H1 (cell line): ENCODE data around the gene DDX50. TPM values are rescaled to one million over a fixed set of nuclear protein-coding genes. Genes with fewer than 3 reads are reported as not detected.
A peak's percentile ranks its signal among the peaks of the same experiment; 100 is the strongest.

Experiments
- CTCF ChIA-PET: fragments of 300-600 bp; sonication (Branson Sonifier 250); formaldehyde crosslinking; loops from one replicate; lab custom pipeline; 2021; ENCODE audit not compliant: partially characterized antibody; lab: Charles Lee
- POLR2A ChIA-PET: fragments of 300-600 bp; sonication (Branson Sonifier 250); formaldehyde crosslinking; loops from one replicate; lab custom pipeline; 2021; ENCODE audit warnings: inconsistent platforms; ENCODE audit not compliant: partially characterized antibody; lab: Charles Lee
- DNase-seq, 2 experiments: peaks; one replicate each; pipeline versions ENCODE4 v3.0.0 to v3.0.0-alpha.2; 2010 to 2022; ENCODE audit warnings: low spot score in 2 of 2, low read depth in 1 of 2, mixed read lengths in 1 of 2
- FAIRE-seq: peaks from 2 replicates; lab custom pipeline; 2011; peaks lifted over from hg19 to GRCh38; lab: Jason Lieb, UNC
- H2AFZ ChIP-seq: 2 replicates; pipeline ENCODE4 v1.8.1; 2012; ENCODE audit warnings: low read length, inconsistent platforms
- H2AK5ac ChIP-seq: 2 replicates; pipeline ENCODE4 v1.6.1; 2013; ENCODE audit warnings: low read depth, low read length
- H2BK120ac ChIP-seq: replicated peaks from 2 replicates; pipeline ENCODE3; 2013; ENCODE audit warnings: low read depth, low read length, inconsistent platforms
- H2BK12ac ChIP-seq: 2 replicates; pipeline ENCODE4 v1.6.1; 2013; ENCODE audit warnings: low read depth, low read length
- H2BK15ac ChIP-seq: 2 replicates; pipeline ENCODE4 v1.6.1; 2013; ENCODE audit warnings: low read length
- H2BK20ac ChIP-seq: 2 replicates; pipeline ENCODE4 v1.6.1; 2013; ENCODE audit warnings: low read length
- H2BK5ac ChIP-seq: 2 replicates; pipeline ENCODE4 v1.6.1; 2013; ENCODE audit warnings: low read depth, low read length
- H3K14ac ChIP-seq: 2 replicates; pipeline ENCODE4 v1.6.1; 2013; ENCODE audit warnings: inconsistent platforms; ENCODE audit not compliant: insufficient read length
- H3K18ac ChIP-seq: 2 replicates; pipeline ENCODE4 v1.6.1; 2013; ENCODE audit warnings: low read length; ENCODE audit errors: extremely low read depth
- H3K23ac ChIP-seq: 2 replicates; pipeline ENCODE4 v1.6.1; 2013; ENCODE audit warnings: inconsistent platforms; ENCODE audit not compliant: insufficient read length
- H3K23me2 ChIP-seq: 2 replicates; pipeline ENCODE4 v1.6.1; 2013; ENCODE audit warnings: low read depth, low read length
- H3K27ac ChIP-seq: 2 replicates; pipeline ENCODE4 v1.6.1; 2011; ENCODE audit warnings: low read depth, low read length, inconsistent platforms
- H3K27me3 ChIP-seq, 4 experiments: replicated peaks in 1 of 4; 1 replicate in 1 of 4; 2 replicates in 3 of 4; pipeline versions ENCODE4 v1.6.1 to v1.8.1; 2011 to 2013; ENCODE audit warnings: low read length in 3 of 4, mild to moderate bottlenecking in 3 of 4, inconsistent platforms in 2 of 4, mixed read lengths in 2 of 4, moderate library complexity in 1 of 4; ENCODE audit not compliant: control insufficient read depth in 3 of 4, insufficient read depth in 3 of 4; ENCODE audit errors: extremely low read depth in 1 of 4
- H3K36me3 ChIP-seq, 4 experiments: 2 replicates each; pipeline versions ENCODE4 v1.6.1 to v1.8.1; 2011 to 2013; ENCODE audit warnings: mild to moderate bottlenecking in 4 of 4, low read length in 3 of 4, moderate library complexity in 2 of 4, control low read depth in 1 of 4, inconsistent platforms in 1 of 4; ENCODE audit not compliant: insufficient read depth in 4 of 4, control insufficient read depth in 2 of 4
- H3K4ac ChIP-seq: replicated peaks from 2 replicates; pipeline ENCODE3; 2013; ENCODE audit warnings: low read length, low read depth, mixed read lengths, inconsistent platforms; ENCODE audit not compliant: insufficient read length
- H3K4me1 ChIP-seq, 4 experiments: replicated peaks in 1 of 4; 1 replicate in 1 of 4; 2 replicates in 3 of 4; pipeline versions ENCODE4 v1.6.1 to v1.8.1; 2011 to 2013; ENCODE audit warnings: low read length in 3 of 4, inconsistent platforms in 2 of 4, mixed read lengths in 1 of 4; ENCODE audit not compliant: insufficient read depth in 4 of 4, control insufficient read depth in 3 of 4
- H3K4me2 ChIP-seq, 2 experiments: 2 replicates each; pipeline versions ENCODE4 v1.6.1 to v1.8.1; 2011 to 2013; ENCODE audit warnings: low read depth in 2 of 2, low read length in 2 of 2, control low read depth in 1 of 2, inconsistent platforms in 1 of 2, mild to moderate bottlenecking in 1 of 2; ENCODE audit not compliant: insufficient read depth in 1 of 2
- H3K4me3 ChIP-seq, 4 experiments: fragments of 200-600, 300-600 bp in 1 of 4; sonication (generic), shearing (Covaris generic), sonication (Bioruptor Twin) in 1 of 4; 2 replicates each; pipeline versions ENCODE4 v1.5.1 to v1.8.1; 2011 to 2016; ENCODE audit warnings: low read length in 4 of 4, low read depth in 3 of 4, control low read depth in 2 of 4, inconsistent platforms in 2 of 4, mild to moderate bottlenecking in 2 of 4, mixed read lengths in 1 of 4, moderate library complexity in 1 of 4; ENCODE audit not compliant: insufficient read depth in 2 of 4; ENCODE audit errors: extremely low read depth in 1 of 4
- H3K56ac ChIP-seq: replicated peaks from 2 replicates; pipeline ENCODE3; 2013; ENCODE audit warnings: low read depth, mild to moderate bottlenecking, mixed read lengths, low read length, inconsistent platforms; ENCODE audit not compliant: insufficient read length
- H3K79me1 ChIP-seq: 2 replicates; pipeline ENCODE4 v1.6.1; 2013; ENCODE audit warnings: low read depth, low read length, control low read depth
- H3K79me2 ChIP-seq, 2 experiments: 2 replicates each; pipeline versions ENCODE4 v1.6.1 to v1.8.1; 2012 to 2013; ENCODE audit warnings: low read length in 2 of 2, mild to moderate bottlenecking in 2 of 2, inconsistent platforms in 1 of 2; ENCODE audit not compliant: insufficient read depth in 2 of 2, control insufficient read depth in 1 of 2
- H3K9ac ChIP-seq, 4 experiments: replicated peaks in 1 of 4; 1 replicate in 1 of 4; 2 replicates in 3 of 4; pipeline versions ENCODE4 v1.6.1 to v1.8.1; 2011 to 2013; ENCODE audit warnings: low read depth in 3 of 4, low read length in 3 of 4, control low read depth in 2 of 4, mild to moderate bottlenecking in 2 of 4, moderate library complexity in 2 of 4, inconsistent platforms in 1 of 4; ENCODE audit errors: extremely low read depth in 1 of 4
- H3K9me3 ChIP-seq, 2 experiments: 2 replicates each; pipeline versions ENCODE4 v1.6.1 to v1.8.1; 2012 to 2013; ENCODE audit warnings: mild to moderate bottlenecking in 2 of 2, moderate library complexity in 2 of 2, control low read depth in 1 of 2, inconsistent platforms in 1 of 2, low read depth in 1 of 2, low read length in 1 of 2, mixed read lengths in 1 of 2; ENCODE audit not compliant: insufficient read depth in 2 of 2
- H4K20me1 ChIP-seq, 2 experiments: replicated peaks in 1 of 2; 2 replicates each; pipeline versions ENCODE3 to v1.8.1; 2011 to 2013; ENCODE audit warnings: inconsistent platforms in 2 of 2, low read length in 2 of 2, mild to moderate bottlenecking in 1 of 2; ENCODE audit not compliant: insufficient read depth in 2 of 2, control insufficient read depth in 1 of 2
- H4K5ac ChIP-seq: 2 replicates; pipeline ENCODE4 v1.6.1; 2013; ENCODE audit warnings: low read length, low read depth, mixed read lengths, inconsistent platforms; ENCODE audit not compliant: insufficient read length
- H4K8ac ChIP-seq: 2 replicates; pipeline ENCODE4 v1.8.0; 2013; ENCODE audit warnings: mild to moderate bottlenecking, moderate library complexity, low read length, inconsistent platforms; ENCODE audit not compliant: insufficient read depth; ENCODE audit errors: extremely low read depth
- H4K91ac ChIP-seq: replicated peaks from 2 replicates; pipeline ENCODE3; 2013; ENCODE audit warnings: low read length, mixed read lengths, inconsistent platforms; ENCODE audit not compliant: insufficient read length
- CBX8 ChIP-seq: fragments of 300-800, 300-1000 bp; sonication (generic); IDR thresholded peaks from 2 replicates; pipeline ENCODE4 v1.7.1; 2016; ENCODE audit warnings: low read depth, low read length, borderline replicate concordance
- KDM5A ChIP-seq: fragments of 200-600 bp; IDR thresholded peaks from 2 replicates; pipeline ENCODE4 v1.7.1; 2012; ENCODE audit warnings: mild to moderate bottlenecking, low read length, inconsistent platforms, mixed read lengths
- NRF1 ChIP-seq: IDR thresholded peaks from 2 replicates; pipeline ENCODE4 v1.6.1; 2011; ENCODE audit warnings: mild to moderate bottlenecking, low read depth, low read length, improper control_type of control experiment
- TBP ChIP-seq: IDR thresholded peaks from 2 replicates; pipeline ENCODE4 v1.6.1; 2011; ENCODE audit warnings: low read depth, low read length, improper control_type of control experiment
- WGBS, 2 experiments: shearing (Covaris generic) in 1 of 2; methylation state at CpG; one replicate each; pipeline versions ENCODE4 v1.1.6 to v1.1.7; 2013 to 2015; ENCODE audit warnings: low lambda C conversion rate in 2 of 2, mixed read lengths in 2 of 2, inconsistent platforms in 1 of 2, low coverage in 1 of 2, missing lambda C conversion rate in 1 of 2; ENCODE audit not compliant: insufficient replicate concordance in 2 of 2, insufficient coverage in 1 of 2, insufficient read length in 1 of 2; ENCODE audit errors: extremely low coverage in 1 of 2, missing lambda C conversion rate in 1 of 2; 5-methylcytosine and 5-hydroxymethylcytosine counted together
- polyA plus RNA-seq, 7 experiments: library from polyadenylated mRNA; depleted of rRNA in 3 of 7; stranded (reverse) in 5 of 7; unstranded in 2 of 7; fragments of >200 nt in 5 of 7; fragments of 200-250 nt in 2 of 7; gene quantifications; 1 replicate in 5 of 7; 2 replicates in 1 of 7; 4 replicates in 1 of 7; pipeline versions ENCODE4 v1.2.1 to v1.2.3, GENCODE V29; 2011 to 2013; ENCODE audit warnings: missing spikeins in 2 of 7, mixed read lengths in 2 of 7
- total RNA-seq: library from RNA; stranded (reverse); fragmentation: NEBNext Ultra II Directional; extraction: Animal tissue kit (Norgen Biotek cat#: 25700); gene quantifications from 2 replicates; pipeline ENCODE4 v1.2.1, GENCODE V29; 2021

DDX50 gene
- total and polyA plus RNA-seq, 2 of the 8 experiments (the other 6 are each of a cell fraction or from before 2014, with no cell fraction given), result 20.0 to 36.5 TPM

DNA sequence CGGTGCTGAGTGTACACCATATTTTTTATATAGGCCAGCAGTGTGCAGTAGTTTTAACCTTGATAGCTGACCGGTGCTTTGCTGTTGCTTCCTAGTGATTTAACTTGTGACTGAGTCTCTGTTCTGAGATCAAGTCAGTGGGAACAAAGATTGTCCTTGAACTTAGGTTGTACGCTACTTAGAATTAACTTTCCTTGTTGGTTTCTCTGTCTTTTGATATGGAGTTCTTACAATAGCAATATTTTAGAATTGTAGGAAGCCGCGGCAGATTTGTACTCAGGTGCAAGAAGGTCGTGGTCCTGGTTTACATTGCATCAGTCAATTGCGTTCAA is 56.1 kb downstream of the DDX50 start:
- WGBS, 2 experiments, result 56% methylated on average over 7 of the region's 7 CpGs; no CpG with 5 or more reads in 1 of the 2 experiments
- no peak overlapping the region for H2AFZ ChIP-seq

More for the DNA sequence above, 56.1 kb downstream of the DDX50 start:
- Histone ChIP-seq H3K4me3 (peak overlapping the region; percentile 92 to 99 (median 96)), H3K23ac (no peak overlapping the region), H3K9ac (peak overlapping the region; percentile 58 to 91 (median 67)), H2AK5ac (no peak overlapping the region), H3K9me3 (no peaks in the 10 kb centered on the region), H3K36me3 (peaks cover 13 to 34% (median 22%) of the 10 kb centered on the region in 4 experiments), H4K20me1 (peaks cover 4 to 7% of the 10 kb centered on the region in 2 experiments), H4K8ac (no peak overlapping the region), H4K5ac (no peak overlapping the region), H2BK15ac (no peak overlapping the region), H3K4me2 (peak overlapping the region; percentile 73 to 92), H3K4me1 (no peaks in the 10 kb centered on the region; a peak in 3 of 7 replicates), H3K79me2 (peaks cover 28 to 66% of the 10 kb centered on the region in 2 experiments), H3K23me2 (peaks cover 4% of the 10 kb centered on the region), H3K56ac (no peak overlapping the region), H4K91ac (no peak overlapping the region), H3K18ac (no peak overlapping the region), H3K27me3 (no peaks in the 10 kb centered on the region), H2BK120ac (no peak overlapping the region), H2BK5ac (no peak overlapping the region), H3K27ac (no peak overlapping the region; the same call in 1 of the 2 replicates), H2BK20ac (no peak overlapping the region), H2BK12ac (no peak overlapping the region), H3K4ac (no peak overlapping the region), H3K14ac (no peak overlapping the region), H3K79me1 (peaks cover 2% of the 10 kb centered on the region; the same call in 1 of the 2 replicates)
- ChIA-PET CTCF (interaction anchor here (0.6 to 1.3 kb wide), 3 partner anchors 10 to 148 kb away, joined by 3 to 5 read pairs (median 3); no protein-coding TSS in a partner anchor), POLR2A (interaction anchor here (0.9 to 9.3 kb wide), 11 partner anchors 9 to 253 kb away, joined by 3 to 91 read pairs (median 10); partner anchors contain the start of genes DDX50 and KIFBP)
- TF ChIP-seq KDM5A (no peak), CBX8 (no peak), NRF1 (no peak), TBP (no peak)
- no peak for FAIRE-seq
- DNase-seq, result no peak
